PC-3 (cell line): ENCODE results near the gene DZIP3.

Source experiments
- EZH2 ChIP-seq: fragments of 300-600 bp; sonication (generic); IDR thresholded peaks from one replicate; pipeline ENCODE4 v1.6.1; 2017; ENCODE audit warnings: antibody characterized with exemption, mild to moderate bottlenecking, low read length; ENCODE audit not compliant: unreplicated experiment
- EZH2phosphoT487 ChIP-seq: fragments of 300-600 bp; sonication (generic); IDR thresholded peaks from 2 replicates; pipeline ENCODE4 v1.6.1; 2018; ENCODE audit warnings: mild to moderate bottlenecking, antibody characterized with exemption, low read length, borderline replicate concordance
- TF ChIP-seq, protein P1 (sequence below): fragments of 300-600 bp; sonication (generic); conservative IDR thresholded peaks from 2 replicates; pipeline ENCODE4 v1.5.1; 2017; ENCODE audit warnings: antibody characterized with exemption, low read depth, mild to moderate bottlenecking, low read length

DNA sequence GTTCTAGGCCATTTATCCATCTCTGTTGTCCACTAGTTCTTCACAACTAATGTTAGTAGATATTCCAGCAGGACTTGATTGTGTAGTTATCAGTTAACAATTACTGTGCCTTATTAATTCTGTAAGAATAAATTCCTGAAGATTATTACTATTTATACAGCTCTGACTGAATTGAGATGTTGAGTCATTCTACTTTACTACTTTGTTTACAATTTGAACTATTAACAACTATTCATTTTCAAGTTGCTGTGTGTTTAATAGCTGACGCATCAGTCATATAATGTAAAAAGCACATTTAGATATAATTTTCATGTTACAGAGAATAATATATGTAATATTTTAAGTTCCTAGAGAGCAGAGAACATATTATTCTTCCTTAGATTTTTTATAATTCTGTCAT, 21.1 kb downstream of the DZIP3 start:
- TF ChIP-seq, protein P1, sequence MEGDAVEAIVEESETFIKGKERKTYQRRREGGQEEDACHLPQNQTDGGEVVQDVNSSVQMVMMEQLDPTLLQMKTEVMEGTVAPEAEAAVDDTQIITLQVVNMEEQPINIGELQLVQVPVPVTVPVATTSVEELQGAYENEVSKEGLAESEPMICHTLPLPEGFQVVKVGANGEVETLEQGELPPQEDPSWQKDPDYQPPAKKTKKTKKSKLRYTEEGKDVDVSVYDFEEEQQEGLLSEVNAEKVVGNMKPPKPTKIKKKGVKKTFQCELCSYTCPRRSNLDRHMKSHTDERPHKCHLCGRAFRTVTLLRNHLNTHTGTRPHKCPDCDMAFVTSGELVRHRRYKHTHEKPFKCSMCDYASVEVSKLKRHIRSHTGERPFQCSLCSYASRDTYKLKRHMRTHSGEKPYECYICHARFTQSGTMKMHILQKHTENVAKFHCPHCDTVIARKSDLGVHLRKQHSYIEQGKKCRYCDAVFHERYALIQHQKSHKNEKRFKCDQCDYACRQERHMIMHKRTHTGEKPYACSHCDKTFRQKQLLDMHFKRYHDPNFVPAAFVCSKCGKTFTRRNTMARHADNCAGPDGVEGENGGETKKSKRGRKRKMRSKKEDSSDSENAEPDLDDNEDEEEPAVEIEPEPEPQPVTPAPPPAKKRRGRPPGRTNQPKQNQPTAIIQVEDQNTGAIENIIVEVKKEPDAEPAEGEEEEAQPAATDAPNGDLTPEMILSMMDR, result no peak
- TF ChIP-seq EZH2phosphoT487 (no peak), EZH2 (no peak)
